NCI-H446 (cell line): ENCODE data around the gene RNF141.

Experiments used
- DNase-seq, 2 experiments: peaks; one replicate each; lab custom pipeline; 2025; lab: John Stamatoyannopoulos, UW

Gene RNF141

GRCh38 chr11:10561043-10561818 is 20.2 kb upstream of the RNF141 start:
- no peak for DNase-seq

- DNase-seq: no peak
Measured at GRCh38 chr11:10558288-10558687, 17.3 kb upstream of the RNF141 start.

- DNase-seq: no peak
Measured at GRCh38 chr11:10556590-10556989, 15.6 kb upstream of the RNF141 start.

GRCh38 chr11:10551845-10552352 is 10.9 kb upstream of the RNF141 start:
- no peak for DNase-seq

GRCh38 chr11:10551290-10551592 is 10.3 kb upstream of the RNF141 start:
- DNase-seq: no peak

- no peak for DNase-seq
Measured at GRCh38 chr11:10550503-10551289, 9.7 kb upstream of the RNF141 start.

- no peak for DNase-seq
Measured at GRCh38 chr11:10544491-10545465, 3.8 kb upstream of the RNF141 start.

- no peak for DNase-seq
Measured at GRCh38 chr11:10543782-10544181, 2.8 kb upstream of the RNF141 start.

GRCh38 chr11:10542776-10543175 is 1.8 kb upstream of the RNF141 start:
- DNase-seq: no peak

- DNase-seq: no peak
Measured at GRCh38 chr11:10541561-10541930, 559 bp upstream of the RNF141 start.

- DNase-seq: peak in 1 of 2 experiments; percentile 15
Measured at GRCh38 chr11:10540546-10540914, 457 bp downstream of the RNF141 start.

- no peak for DNase-seq
Measured at GRCh38 chr11:10539339-10539738, 1.6 kb downstream of the RNF141 start.

GRCh38 chr11:10538924-10539323 is 2.1 kb downstream of the RNF141 start:
- DNase-seq: no peak

- no peak for DNase-seq
Measured at GRCh38 chr11:10537600-10537999, 3.4 kb downstream of the RNF141 start.

GRCh38 chr11:10534316-10534715 is 6.7 kb downstream of the RNF141 start:
- no peak for DNase-seq

- DNase-seq: no peak
Measured at GRCh38 chr11:10533323-10533722, 7.7 kb downstream of the RNF141 start.

GRCh38 chr11:10532526-10532925 is 8.5 kb downstream of the RNF141 start:
- DNase-seq: no peak

GRCh38 chr11:10529279-10529678 is 11.7 kb downstream of the RNF141 start:
- DNase-seq: no peak

GRCh38 chr11:10528121-10528520 is 12.9 kb downstream of the RNF141 start:
- DNase-seq: no peak

- no peak for DNase-seq
Measured at GRCh38 chr11:10526974-10527918, 13.7 kb downstream of the RNF141 start.

- DNase-seq: no peak
Measured at GRCh38 chr11:10524471-10524870, 16.5 kb downstream of the RNF141 start.
